ENCODE data around the gene CACNA2D3.

The CACNA2D3 gene

GRCh38 chr3:54772746-54773145, 650.4 kb downstream of the CACNA2D3 start:
- DNase-seq = no peak

- DNase-seq = no peak
These were observed 650.9 kb downstream of the CACNA2D3 start for GRCh38 chr3:54773271-54773670.

GRCh38 chr3:54776601-54777000, 654.2 kb downstream of the CACNA2D3 start:
- no peak for DNase-seq

- DNase-seq = no peak
These were observed 654.8 kb downstream of the CACNA2D3 start for GRCh38 chr3:54777141-54777540.

GRCh38 chr3:54780336-54780735, 658.0 kb downstream of the CACNA2D3 start:
- DNase-seq = no peak

- no peak for DNase-seq
These were observed 659.4 kb downstream of the CACNA2D3 start for GRCh38 chr3:54781728-54782127.

- no peak for DNase-seq
These were observed 661.3 kb downstream of the CACNA2D3 start for GRCh38 chr3:54783611-54784010.

- no peak for DNase-seq
These were observed 661.7 kb downstream of the CACNA2D3 start for GRCh38 chr3:54784021-54784420.

- no peak for DNase-seq
These were observed 663.6 kb downstream of the CACNA2D3 start for GRCh38 chr3:54785976-54786375.

- no peak for DNase-seq
These were observed 667.7 kb downstream of the CACNA2D3 start for GRCh38 chr3:54790051-54790450.

GRCh38 chr3:54791501-54792156, 669.3 kb downstream of the CACNA2D3 start:
- no peak for DNase-seq

GRCh38 chr3:54792584-54792983, 670.2 kb downstream of the CACNA2D3 start:
- no peak for DNase-seq

- DNase-seq = no peak
These were observed 670.8 kb downstream of the CACNA2D3 start for GRCh38 chr3:54793171-54793570.

- no peak for DNase-seq
These were observed 674.8 kb downstream of the CACNA2D3 start for GRCh38 chr3:54797111-54797510.

- no peak for DNase-seq
These were observed 678.1 kb downstream of the CACNA2D3 start for GRCh38 chr3:54800478-54800877.

- no peak for DNase-seq
These were observed 679.6 kb downstream of the CACNA2D3 start for GRCh38 chr3:54801977-54802376.

- DNase-seq = no peak
These were observed 688.0 kb downstream of the CACNA2D3 start for GRCh38 chr3:54810401-54810800.

- DNase-seq = no peak
These were observed 691.9 kb downstream of the CACNA2D3 start for GRCh38 chr3:54814224-54814623.

GRCh38 chr3:54817628-54818027, 695.3 kb downstream of the CACNA2D3 start:
- DNase-seq = no peak

GRCh38 chr3:54818486-54818885, 696.1 kb downstream of the CACNA2D3 start:
- no peak for DNase-seq

GRCh38 chr3:54818942-54819341, 696.6 kb downstream of the CACNA2D3 start:
- no peak for DNase-seq

- DNase-seq = no peak
These were observed 697.6 kb downstream of the CACNA2D3 start for GRCh38 chr3:54819946-54820345.

GRCh38 chr3:54822206-54822605, 699.9 kb downstream of the CACNA2D3 start:
- no peak for DNase-seq

- no peak for DNase-seq
These were observed 703.9 kb downstream of the CACNA2D3 start for GRCh38 chr3:54826251-54826691.

- DNase-seq = no peak
These were observed 704.8 kb downstream of the CACNA2D3 start for GRCh38 chr3:54827056-54827687.

Data from CD4-positive, alpha-beta T cell treated with Interleukin-4 for 1 hour (primary cell).